ENCODE results near the gene MCC. TPM values are rescaled to one million over a fixed set of nuclear protein-coding genes. Genes with fewer than 3 reads are reported as not detected.

The MCC gene
- total and polyA plus RNA-seq, 9 donors, result 29.8 to 262 (median 108) TPM

DNA sequence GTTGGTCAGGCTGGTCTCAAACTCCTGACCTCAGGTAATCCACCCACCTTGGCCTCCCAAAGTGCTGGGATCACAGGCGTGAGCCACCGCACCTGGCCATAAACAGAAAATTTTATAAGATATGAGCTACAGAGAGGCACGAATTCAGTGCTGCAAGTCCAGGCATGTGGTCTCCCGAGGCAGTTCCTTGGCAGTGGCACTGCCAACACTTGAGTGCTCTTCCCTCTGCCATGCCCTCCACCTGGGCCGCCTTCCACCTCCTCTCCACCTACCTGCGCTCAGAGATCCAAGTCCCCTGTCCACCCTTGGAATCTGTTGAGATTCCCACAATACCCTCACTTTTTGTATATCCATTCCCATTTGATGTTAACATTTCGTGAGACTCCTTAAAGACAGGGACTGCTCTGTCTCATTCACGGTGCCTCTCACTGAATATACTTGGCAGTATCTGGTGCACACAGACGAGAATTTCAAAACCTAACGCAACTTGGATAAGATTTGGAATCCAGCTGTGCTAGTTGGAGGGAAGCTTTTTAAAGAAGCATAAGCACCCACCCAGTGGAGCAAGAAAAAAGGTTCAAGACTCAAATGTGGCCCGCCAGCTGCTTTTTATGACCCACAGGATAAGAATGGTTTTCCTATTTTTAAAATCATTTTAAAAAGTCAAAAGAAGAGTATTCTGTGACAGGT lies 443.3 kb downstream of the MCC start:
- intact Hi-C loops (cut with DNase I), result no loop called here
- Histone ChIP-seq H3K4me3 (no peak overlapping the region), H3K9me3 (no peaks in the 10 kb centered on the region), H3K27me3 (no peaks in the 10 kb centered on the region), H3K27ac (no peak overlapping the region), H3K36me3 (no peaks in the 10 kb centered on the region), H3K4me1 (ENCODE audit: insufficient read depth) (peaks cover 11% of the 10 kb centered on the region)
- peak in 1 of 5 donors; percentile 19 for DNase-seq
- TF ChIP-seq POLR2A (IDR thresholded peaks at IDR 0.05) (no peak), EP300 (IDR thresholded peaks at IDR 0.05) (no peak)
- TF ChIP-seq, protein P1, sequence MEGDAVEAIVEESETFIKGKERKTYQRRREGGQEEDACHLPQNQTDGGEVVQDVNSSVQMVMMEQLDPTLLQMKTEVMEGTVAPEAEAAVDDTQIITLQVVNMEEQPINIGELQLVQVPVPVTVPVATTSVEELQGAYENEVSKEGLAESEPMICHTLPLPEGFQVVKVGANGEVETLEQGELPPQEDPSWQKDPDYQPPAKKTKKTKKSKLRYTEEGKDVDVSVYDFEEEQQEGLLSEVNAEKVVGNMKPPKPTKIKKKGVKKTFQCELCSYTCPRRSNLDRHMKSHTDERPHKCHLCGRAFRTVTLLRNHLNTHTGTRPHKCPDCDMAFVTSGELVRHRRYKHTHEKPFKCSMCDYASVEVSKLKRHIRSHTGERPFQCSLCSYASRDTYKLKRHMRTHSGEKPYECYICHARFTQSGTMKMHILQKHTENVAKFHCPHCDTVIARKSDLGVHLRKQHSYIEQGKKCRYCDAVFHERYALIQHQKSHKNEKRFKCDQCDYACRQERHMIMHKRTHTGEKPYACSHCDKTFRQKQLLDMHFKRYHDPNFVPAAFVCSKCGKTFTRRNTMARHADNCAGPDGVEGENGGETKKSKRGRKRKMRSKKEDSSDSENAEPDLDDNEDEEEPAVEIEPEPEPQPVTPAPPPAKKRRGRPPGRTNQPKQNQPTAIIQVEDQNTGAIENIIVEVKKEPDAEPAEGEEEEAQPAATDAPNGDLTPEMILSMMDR (IDR thresholded peaks at IDR 0.05), result no peak
- WGBS, 3 donors, result 59 to 66% (median 59%) methylated on average over 11 of the region's 11 CpGs

- H3K36me3 ChIP-seq, result no peaks in the 10 kb centered on the region
- WGBS, 3 donors, result 36 to 54% (median 50%) methylated on average over 16 of the region's 16 CpGs
- H3K9me3 ChIP-seq, result no peaks in the 10 kb centered on the region
- no peak overlapping the region for H3K4me3 ChIP-seq
- H3K27me3 ChIP-seq, result no peaks in the 10 kb centered on the region
- DNase-seq, result peak in 4 of 5 donors; percentile 46 to 73 (median 68)
- peak overlapping the region in 1 of 2 donors; percentile 11 for H3K27ac ChIP-seq
- H3K4me1 ChIP-seq (ENCODE audit: insufficient read depth), result peaks cover 14% of the 10 kb centered on the region
- intact Hi-C loops (cut with DNase I), result no loop called here
- TF ChIP-seq POLR2A (IDR thresholded peaks at IDR 0.05) (no peak), EP300 (IDR thresholded peaks at IDR 0.05) (no peak)
- TF ChIP-seq, protein P1 (IDR thresholded peaks at IDR 0.05), result no peak
Measured at GRCh38 chr5:113043491-113043931, 444.7 kb downstream of the MCC start.

DNA sequence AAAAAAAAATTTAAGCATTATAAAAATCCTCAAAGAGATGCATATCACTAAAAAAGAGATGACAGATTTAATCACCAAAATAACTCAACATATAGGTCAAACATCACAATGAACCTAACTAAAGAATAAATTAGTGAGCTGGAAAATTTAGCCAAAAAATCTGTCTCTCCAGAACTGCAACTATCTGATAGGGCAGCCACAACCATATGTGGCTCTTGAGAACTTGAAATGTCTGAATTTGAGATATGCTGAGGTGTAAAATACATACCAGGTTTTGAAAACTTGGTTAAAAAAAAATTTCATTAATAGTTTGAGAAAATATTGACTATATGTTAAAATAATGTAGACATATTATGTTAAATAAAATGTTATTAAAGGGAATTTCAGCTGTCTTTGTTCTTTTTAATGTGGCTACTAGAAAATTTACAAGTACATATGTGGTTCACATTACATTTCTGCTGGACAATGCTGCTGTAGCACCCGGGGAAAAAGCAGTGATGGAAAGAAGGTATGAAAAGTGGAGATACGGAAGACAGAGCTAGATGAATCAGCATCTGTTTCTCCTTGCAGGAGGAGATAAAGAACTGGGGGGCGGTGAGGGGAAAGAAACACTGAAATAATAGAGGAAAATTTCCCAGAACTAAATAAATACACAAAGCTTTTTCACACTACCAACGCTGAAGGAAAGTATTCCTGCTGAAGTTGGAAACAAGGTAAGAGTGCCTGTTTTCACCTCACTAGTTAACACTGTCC lies 445.6 kb downstream of the MCC start:
- Histone ChIP-seq H3K4me3 (no peak overlapping the region), H3K27ac (peak overlapping the region in 1 of 2 donors; percentile 11), H3K36me3 (no peaks in the 10 kb centered on the region), H3K27me3 (no peaks in the 10 kb centered on the region), H3K4me1 (ENCODE audit: insufficient read depth) (peaks cover 13% of the 10 kb centered on the region), H3K9me3 (no peaks in the 10 kb centered on the region)
- DNase-seq, result no peak
- TF ChIP-seq EP300 (IDR thresholded peaks at IDR 0.05) (no peak), POLR2A (IDR thresholded peaks at IDR 0.05) (no peak)
- TF ChIP-seq, protein P1 (IDR thresholded peaks at IDR 0.05), result no peak
- intact Hi-C loops (cut with DNase I), result no loop called here
- 17 to 35% (median 29%) methylated on average over 4 of the region's 4 CpGs for WGBS, 3 donors

- H3K36me3 ChIP-seq, result no peaks in the 10 kb centered on the region
- TF ChIP-seq POLR2A (IDR thresholded peaks at IDR 0.05) (no peak), EP300 (IDR thresholded peaks at IDR 0.05) (no peak)
- TF ChIP-seq, protein P1 (IDR thresholded peaks at IDR 0.05), result no peak
- no peak for DNase-seq
- peaks cover 13% of the 10 kb centered on the region for H3K4me1 ChIP-seq (ENCODE audit: insufficient read depth)
- H3K4me3 ChIP-seq, result no peak overlapping the region
- H3K9me3 ChIP-seq, result no peaks in the 10 kb centered on the region
- no peak overlapping the region for H3K27ac ChIP-seq
- no peaks in the 10 kb centered on the region for H3K27me3 ChIP-seq
- intact Hi-C loops (cut with DNase I), result no loop called here
- 82 to 92% (median 88%) methylated on average over 6 of the region's 6 CpGs for WGBS, 3 donors
Measured at GRCh38 chr5:113040672-113041260, 447.5 kb downstream of the MCC start.

Measured in ovary (tissue), 9 donors.